ENCODE results near the gene SRBD1.

SRBD1 gene

GRCh38 chr2:45612285-45612684, 1.2 kb upstream of the SRBD1 start:
- no peak for TF ChIP-seq FOXP2 (optimal IDR thresholded peaks at IDR 0.05; ENCODE audit: borderline replicate concordance, extremely low read depth, extremely low read length, insufficient read depth)

- TF ChIP-seq, protein P1, sequence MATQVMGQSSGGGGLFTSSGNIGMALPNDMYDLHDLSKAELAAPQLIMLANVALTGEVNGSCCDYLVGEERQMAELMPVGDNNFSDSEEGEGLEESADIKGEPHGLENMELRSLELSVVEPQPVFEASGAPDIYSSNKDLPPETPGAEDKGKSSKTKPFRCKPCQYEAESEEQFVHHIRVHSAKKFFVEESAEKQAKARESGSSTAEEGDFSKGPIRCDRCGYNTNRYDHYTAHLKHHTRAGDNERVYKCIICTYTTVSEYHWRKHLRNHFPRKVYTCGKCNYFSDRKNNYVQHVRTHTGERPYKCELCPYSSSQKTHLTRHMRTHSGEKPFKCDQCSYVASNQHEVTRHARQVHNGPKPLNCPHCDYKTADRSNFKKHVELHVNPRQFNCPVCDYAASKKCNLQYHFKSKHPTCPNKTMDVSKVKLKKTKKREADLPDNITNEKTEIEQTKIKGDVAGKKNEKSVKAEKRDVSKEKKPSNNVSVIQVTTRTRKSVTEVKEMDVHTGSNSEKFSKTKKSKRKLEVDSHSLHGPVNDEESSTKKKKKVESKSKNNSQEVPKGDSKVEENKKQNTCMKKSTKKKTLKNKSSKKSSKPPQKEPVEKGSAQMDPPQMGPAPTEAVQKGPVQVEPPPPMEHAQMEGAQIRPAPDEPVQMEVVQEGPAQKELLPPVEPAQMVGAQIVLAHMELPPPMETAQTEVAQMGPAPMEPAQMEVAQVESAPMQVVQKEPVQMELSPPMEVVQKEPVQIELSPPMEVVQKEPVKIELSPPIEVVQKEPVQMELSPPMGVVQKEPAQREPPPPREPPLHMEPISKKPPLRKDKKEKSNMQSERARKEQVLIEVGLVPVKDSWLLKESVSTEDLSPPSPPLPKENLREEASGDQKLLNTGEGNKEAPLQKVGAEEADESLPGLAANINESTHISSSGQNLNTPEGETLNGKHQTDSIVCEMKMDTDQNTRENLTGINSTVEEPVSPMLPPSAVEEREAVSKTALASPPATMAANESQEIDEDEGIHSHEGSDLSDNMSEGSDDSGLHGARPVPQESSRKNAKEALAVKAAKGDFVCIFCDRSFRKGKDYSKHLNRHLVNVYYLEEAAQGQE (IDR thresholded peaks at IDR 0.05; ENCODE audit: insufficient read depth in 1 of 2, low read depth in 2 of 2, low read length in 2 of 2): no peak
- TF ChIP-seq POLR2AphosphoS5 (IDR thresholded peaks at IDR 0.05; ENCODE audit: low read depth, low read length): no peak; the same call in 1 of the 2 replicates
- TF ChIP-seq TAF1 (IDR thresholded peaks at IDR 0.05; ENCODE audit: borderline replicate concordance, insufficient read depth, low read length): peak; percentile 54; the same call in 1 of the 2 replicates
- TF ChIP-seq SIN3A (IDR thresholded peaks at IDR 0.05; ENCODE audit: borderline replicate concordance, insufficient read depth, low read length): no peak
Measured at GRCh38 chr2:45610281-45611019, 617 bp downstream of the SRBD1 start.

GRCh38 chr2:45607701-45608100, 3.4 kb downstream of the SRBD1 start:
- TF ChIP-seq TAF1 (IDR thresholded peaks at IDR 0.05; ENCODE audit: borderline replicate concordance, insufficient read depth, low read length) (no peak), POLR2AphosphoS5 (IDR thresholded peaks at IDR 0.05; ENCODE audit: low read depth, low read length) (no peak), SIN3A (IDR thresholded peaks at IDR 0.05; ENCODE audit: borderline replicate concordance, insufficient read depth, low read length) (no peak), FOXP2 (optimal IDR thresholded peaks at IDR 0.05; ENCODE audit: borderline replicate concordance, extremely low read depth, extremely low read length, insufficient read depth) (no peak)
- TF ChIP-seq, protein P1 (IDR thresholded peaks at IDR 0.05; ENCODE audit: insufficient read depth in 1 of 2, low read depth in 2 of 2, low read length in 2 of 2): no peak

DNA sequence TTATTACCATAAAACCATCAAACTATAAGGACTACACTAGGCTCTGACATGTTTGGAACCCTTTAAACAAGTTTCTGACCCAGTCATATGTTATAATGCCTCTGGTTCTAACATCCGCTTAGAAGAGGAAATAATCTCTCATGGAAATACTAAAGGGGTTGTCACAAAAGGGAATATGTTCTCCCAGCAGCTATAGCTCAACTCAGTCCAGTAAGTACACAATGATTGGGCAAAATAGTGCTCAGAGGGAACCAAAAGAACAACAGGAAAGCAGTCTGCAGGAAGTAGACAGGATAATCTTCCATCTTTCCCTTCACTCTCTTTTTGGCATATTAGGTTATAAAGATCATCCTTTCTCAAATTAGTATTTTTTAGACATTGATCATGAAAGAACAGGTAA, 4.3 kb downstream of the SRBD1 start:
- TF ChIP-seq TAF1 (IDR thresholded peaks at IDR 0.05; ENCODE audit: borderline replicate concordance, insufficient read depth, low read length) (no peak), SIN3A (IDR thresholded peaks at IDR 0.05; ENCODE audit: borderline replicate concordance, insufficient read depth, low read length) (no peak), FOXP2 (optimal IDR thresholded peaks at IDR 0.05; ENCODE audit: borderline replicate concordance, extremely low read depth, extremely low read length, insufficient read depth) (no peak), POLR2AphosphoS5 (IDR thresholded peaks at IDR 0.05; ENCODE audit: low read depth, low read length) (no peak)
- TF ChIP-seq, protein P1 (IDR thresholded peaks at IDR 0.05; ENCODE audit: insufficient read depth in 1 of 2, low read depth in 2 of 2, low read length in 2 of 2): no peak

- no peak for TF ChIP-seq TAF1 (IDR thresholded peaks at IDR 0.05; ENCODE audit: borderline replicate concordance, insufficient read depth, low read length)
- TF ChIP-seq FOXP2 (optimal IDR thresholded peaks at IDR 0.05; ENCODE audit: borderline replicate concordance, extremely low read depth, extremely low read length, insufficient read depth): no peak
- TF ChIP-seq, protein P1 (IDR thresholded peaks at IDR 0.05; ENCODE audit: insufficient read depth in 1 of 2, low read depth in 2 of 2, low read length in 2 of 2): no peak
- no peak for TF ChIP-seq POLR2AphosphoS5 (IDR thresholded peaks at IDR 0.05; ENCODE audit: low read depth, low read length)
- no peak for TF ChIP-seq SIN3A (IDR thresholded peaks at IDR 0.05; ENCODE audit: borderline replicate concordance, insufficient read depth, low read length)
Measured at GRCh38 chr2:45605116-45605515, 6.0 kb downstream of the SRBD1 start.

All from PFSK-1 (cell line).